ENCODE results near the gene ANGPTL2.

DNA sequence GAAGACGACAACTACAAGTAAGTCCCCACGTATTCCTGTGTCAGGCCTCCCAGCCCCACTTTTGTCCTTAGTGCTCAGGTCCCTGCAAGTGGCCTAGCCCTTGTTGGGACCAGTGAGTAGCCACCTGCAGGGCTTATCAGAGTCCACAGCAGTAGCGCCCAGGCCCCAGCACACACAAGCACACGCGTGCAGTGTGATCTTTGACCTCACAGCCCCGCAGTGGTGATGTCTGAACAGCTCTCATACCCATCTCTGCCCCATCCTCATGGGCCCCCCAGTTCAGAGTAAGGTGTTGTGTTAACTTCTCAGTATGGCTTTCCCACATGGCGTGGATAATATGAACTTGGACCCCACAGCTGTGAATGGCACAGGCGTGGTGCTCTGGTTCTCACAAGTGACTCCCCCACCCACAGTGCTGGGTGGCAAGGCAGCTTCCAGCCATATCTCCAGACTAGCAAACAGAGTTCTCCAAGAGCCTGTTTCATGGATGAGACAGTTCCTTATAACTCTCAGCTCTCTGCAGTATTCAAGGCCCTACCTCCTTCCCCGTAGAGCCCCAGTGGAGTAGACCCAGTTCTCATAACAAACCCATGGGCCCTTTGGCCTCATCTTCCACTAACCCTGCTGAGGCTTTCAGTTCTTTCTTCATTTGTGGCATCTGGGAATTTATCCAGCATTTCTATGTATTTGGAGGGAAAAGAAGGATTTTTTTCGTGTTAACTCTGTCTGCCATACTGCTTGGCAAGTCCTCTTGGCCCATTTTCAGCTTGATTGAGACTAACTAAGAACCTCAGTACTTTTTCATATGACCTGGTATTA is 46.5 kb upstream of the ANGPTL2 start:
- TF ChIP-seq, protein P1, sequence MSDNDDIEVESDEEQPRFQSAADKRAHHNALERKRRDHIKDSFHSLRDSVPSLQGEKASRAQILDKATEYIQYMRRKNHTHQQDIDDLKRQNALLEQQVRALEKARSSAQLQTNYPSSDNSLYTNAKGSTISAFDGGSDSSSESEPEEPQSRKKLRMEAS (IDR thresholded peaks at IDR 0.05), result no peak
- TF ChIP-seq EZH2 (IDR thresholded peaks at IDR 0.05) (no peak), ELF1 (IDR thresholded peaks at IDR 0.05; ENCODE audit: borderline replicate concordance, low read depth) (no peak), ZFX (IDR thresholded peaks at IDR 0.05) (no peak), RAD21 (IDR thresholded peaks at IDR 0.05; ENCODE audit: low read depth) (no peak), POLR2A (IDR thresholded peaks at IDR 0.05; ENCODE audit: borderline replicate concordance, extremely low read depth, insufficient read depth, insufficient read length) (no peak), TCF7L2 (IDR thresholded peaks at IDR 0.05; ENCODE audit: borderline replicate concordance, extremely low read depth, insufficient read depth, insufficient read length) (no peak), EZH2phosphoT487 (IDR thresholded peaks at IDR 0.05; ENCODE audit: borderline replicate concordance) (no peak)
- TF ChIP-seq, protein P2, sequence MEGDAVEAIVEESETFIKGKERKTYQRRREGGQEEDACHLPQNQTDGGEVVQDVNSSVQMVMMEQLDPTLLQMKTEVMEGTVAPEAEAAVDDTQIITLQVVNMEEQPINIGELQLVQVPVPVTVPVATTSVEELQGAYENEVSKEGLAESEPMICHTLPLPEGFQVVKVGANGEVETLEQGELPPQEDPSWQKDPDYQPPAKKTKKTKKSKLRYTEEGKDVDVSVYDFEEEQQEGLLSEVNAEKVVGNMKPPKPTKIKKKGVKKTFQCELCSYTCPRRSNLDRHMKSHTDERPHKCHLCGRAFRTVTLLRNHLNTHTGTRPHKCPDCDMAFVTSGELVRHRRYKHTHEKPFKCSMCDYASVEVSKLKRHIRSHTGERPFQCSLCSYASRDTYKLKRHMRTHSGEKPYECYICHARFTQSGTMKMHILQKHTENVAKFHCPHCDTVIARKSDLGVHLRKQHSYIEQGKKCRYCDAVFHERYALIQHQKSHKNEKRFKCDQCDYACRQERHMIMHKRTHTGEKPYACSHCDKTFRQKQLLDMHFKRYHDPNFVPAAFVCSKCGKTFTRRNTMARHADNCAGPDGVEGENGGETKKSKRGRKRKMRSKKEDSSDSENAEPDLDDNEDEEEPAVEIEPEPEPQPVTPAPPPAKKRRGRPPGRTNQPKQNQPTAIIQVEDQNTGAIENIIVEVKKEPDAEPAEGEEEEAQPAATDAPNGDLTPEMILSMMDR (IDR thresholded peaks at IDR 0.05 in 2 of 3, conservative IDR thresholded peaks at IDR 0.05 in 1 of 3; ENCODE audit: borderline replicate concordance in 1 of 3, insufficient read depth in 1 of 3, low read depth in 2 of 3, low read length in 2 of 3), result no peak
- TF ChIP-seq, protein P3, sequence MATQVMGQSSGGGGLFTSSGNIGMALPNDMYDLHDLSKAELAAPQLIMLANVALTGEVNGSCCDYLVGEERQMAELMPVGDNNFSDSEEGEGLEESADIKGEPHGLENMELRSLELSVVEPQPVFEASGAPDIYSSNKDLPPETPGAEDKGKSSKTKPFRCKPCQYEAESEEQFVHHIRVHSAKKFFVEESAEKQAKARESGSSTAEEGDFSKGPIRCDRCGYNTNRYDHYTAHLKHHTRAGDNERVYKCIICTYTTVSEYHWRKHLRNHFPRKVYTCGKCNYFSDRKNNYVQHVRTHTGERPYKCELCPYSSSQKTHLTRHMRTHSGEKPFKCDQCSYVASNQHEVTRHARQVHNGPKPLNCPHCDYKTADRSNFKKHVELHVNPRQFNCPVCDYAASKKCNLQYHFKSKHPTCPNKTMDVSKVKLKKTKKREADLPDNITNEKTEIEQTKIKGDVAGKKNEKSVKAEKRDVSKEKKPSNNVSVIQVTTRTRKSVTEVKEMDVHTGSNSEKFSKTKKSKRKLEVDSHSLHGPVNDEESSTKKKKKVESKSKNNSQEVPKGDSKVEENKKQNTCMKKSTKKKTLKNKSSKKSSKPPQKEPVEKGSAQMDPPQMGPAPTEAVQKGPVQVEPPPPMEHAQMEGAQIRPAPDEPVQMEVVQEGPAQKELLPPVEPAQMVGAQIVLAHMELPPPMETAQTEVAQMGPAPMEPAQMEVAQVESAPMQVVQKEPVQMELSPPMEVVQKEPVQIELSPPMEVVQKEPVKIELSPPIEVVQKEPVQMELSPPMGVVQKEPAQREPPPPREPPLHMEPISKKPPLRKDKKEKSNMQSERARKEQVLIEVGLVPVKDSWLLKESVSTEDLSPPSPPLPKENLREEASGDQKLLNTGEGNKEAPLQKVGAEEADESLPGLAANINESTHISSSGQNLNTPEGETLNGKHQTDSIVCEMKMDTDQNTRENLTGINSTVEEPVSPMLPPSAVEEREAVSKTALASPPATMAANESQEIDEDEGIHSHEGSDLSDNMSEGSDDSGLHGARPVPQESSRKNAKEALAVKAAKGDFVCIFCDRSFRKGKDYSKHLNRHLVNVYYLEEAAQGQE (IDR thresholded peaks at IDR 0.05; ENCODE audit: low read depth), result no peak
- TF ChIP-seq, protein P4, sequence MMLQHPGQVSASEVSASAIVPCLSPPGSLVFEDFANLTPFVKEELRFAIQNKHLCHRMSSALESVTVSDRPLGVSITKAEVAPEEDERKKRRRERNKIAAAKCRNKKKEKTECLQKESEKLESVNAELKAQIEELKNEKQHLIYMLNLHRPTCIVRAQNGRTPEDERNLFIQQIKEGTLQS (IDR thresholded peaks at IDR 0.05), result no peak

Data from HCT116 (cell line).